Measurements from ENCODE around the gene ADD3.
A peak's percentile ranks its signal among the peaks of the same experiment; 100 is the strongest.
"Not testable (repeated sequence)": the region's sequence is repeated elsewhere in the genome, so short reads cannot be mapped to it uniquely, and the experiment has no call there.

Gene ADD3

DNA sequence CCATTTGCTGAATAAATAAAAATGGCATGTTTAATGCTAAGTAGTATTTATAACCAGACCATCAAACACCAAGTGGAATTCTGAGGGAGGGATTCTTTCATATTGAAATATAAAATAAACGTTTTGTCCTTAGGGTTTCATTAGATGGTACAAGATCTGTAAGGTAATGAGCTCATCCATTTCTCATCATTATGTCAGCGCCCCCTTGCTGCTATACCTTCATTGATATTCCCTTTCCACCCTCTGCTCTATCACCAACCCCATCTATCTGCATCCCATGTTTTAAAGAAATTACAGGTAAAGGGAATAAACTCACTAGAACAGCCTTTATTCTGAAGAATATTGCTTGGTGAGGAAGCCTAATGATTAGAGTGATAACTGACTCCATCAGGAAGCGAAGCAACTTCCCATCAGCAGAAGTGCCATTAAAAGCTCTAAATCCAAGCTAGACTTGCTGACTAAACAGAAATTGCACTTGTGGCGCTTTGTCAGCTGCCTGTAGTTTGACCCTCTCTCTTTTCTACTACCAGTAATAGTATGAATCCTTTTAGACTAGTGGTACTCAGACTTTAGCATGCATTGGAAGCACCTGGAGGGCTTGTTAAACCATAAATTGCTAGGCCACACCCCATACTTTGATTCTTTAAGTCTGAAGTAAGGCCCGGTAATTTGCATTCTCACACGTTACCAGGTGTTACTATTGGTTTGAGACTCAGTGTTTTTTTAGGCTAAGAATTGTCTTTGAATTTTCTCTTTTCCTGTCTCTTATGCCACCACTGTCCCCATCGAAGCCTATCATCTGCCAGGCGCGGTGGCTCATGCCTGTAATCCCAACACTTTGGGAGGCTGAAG lies 27.5 kb downstream of the ADD3 start:
- DNase-seq = no peak

DNA sequence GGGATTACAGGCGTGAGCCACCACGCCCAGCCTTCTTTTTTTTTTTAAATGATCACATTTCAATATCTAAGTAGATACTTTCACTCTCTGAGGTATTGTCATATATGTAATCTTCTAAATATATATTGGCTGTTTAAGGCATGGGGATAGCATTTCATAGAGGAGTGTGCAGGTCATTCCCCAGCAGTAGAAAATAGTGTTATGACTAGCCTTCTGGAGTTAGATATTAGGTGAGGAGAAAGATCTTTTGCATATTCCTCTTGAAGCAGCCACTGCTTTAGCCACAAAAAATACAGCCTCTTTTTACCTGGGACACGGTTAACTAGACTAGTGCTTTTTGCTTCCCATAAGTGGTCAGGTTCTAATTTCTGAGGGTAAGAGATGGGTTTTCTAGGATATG lies 28.9 kb downstream of the ADD3 start:
- no peak for DNase-seq

DNA sequence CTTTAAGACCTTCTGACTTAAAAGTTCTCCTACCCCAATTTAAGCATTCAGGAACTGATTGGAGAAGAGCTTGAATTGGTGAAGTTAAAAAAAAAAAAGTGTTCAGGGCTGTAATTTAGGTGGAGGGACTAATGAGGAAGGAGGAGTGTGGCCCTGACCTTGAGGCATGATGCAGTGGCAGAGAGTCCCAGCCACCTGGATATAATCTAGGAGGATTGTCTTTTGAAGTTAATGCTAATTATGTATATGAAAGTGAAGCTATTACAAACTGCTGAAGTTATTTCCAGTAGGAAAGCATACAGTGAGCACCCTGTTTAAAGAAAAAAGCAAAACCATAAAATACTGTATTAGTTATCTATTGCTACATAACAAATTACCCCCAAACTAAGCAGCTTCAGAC lies 31.5 kb downstream of the ADD3 start:
- DNase-seq = no peak

DNA sequence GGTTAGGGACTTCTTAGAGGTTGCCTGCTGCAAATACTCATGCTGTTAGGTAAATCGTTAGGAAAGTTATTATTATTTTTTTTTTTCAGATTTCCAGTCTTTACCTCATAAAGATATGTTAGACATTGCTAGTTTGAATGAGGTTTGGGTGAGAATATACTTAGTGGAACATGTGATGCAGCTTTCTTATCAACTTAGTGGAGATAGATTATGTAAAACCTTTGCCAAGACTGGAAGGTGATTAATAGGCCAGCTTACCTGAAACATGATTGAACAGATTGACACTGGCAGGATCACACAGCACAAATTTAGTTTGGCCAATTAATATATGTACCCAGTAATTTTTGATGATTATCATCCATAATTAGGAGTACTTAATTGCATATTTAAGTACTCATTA lies 32.3 kb downstream of the ADD3 start:
- no peak for DNase-seq

DNA sequence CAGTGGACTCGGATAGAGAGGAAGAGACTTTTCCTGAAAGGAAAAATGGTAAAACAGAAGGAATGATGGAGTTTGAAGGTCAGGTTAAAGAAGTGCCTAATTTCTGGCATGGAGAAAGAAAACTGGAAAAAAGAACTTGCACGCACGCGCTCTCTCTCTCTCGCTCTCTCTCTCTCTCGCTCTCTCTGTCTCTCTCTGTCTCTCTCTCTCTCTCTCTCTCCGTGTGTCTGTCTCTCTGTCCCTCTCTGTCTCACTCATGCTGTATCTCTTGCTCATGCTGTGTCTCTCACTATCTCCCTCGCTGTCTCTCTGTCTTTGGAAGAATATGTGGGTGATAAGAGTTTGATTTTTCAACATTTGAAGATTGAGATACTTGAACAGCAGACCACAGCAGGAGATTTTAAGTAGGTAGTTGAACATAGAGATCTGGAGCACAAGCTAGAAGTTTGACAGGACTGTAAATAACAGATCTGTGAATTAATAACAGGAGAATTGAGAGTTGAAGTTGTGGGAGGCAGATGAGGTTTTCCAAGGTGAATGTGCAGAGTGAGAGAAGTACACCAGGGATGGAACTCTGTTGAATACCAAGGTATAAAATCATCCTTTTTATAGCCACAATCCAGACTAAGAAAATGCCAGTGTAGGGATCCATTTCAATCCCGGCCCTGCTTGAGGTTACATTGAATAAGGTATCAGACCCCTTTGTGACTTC lies 33.1 kb downstream of the ADD3 start:
- no peak for DNase-seq

DNA sequence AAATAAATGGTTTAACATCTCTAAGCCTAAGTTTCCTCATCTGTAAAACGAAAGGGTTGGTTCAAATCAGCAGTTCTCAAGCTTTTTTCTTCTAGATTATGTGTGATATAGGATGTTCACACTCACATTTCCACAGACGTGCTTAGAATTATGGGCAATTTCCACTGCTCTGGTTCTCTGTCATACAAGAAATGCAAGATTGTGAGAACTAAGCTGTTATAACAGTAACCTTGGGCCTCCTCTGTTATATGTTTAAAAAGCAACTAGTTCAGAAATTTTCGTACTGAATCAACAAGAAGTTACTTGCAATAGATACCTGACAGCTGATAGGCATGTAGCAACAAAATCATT lies 33.7 kb downstream of the ADD3 start:
- DNase-seq = no peak

DNA sequence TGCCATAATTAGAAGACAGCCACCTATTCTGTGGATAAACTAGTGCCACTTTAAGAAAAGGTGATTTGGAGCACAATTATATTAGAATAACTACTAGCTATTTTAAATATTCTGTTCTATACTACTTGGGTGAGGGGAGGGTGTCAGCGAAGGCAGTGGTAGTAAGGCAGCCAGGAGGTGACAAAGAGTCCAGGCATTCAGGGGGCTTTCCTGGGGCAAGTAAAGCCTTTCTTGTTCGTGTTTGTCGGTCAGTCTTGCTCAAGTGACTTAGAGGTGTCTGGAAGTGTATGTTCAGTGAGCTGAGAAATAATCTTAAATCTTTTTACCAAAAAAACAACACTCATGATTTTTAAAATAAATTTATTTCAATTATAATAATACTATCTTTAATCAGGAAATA lies 34.4 kb downstream of the ADD3 start:
- DNase-seq = no peak

DNA sequence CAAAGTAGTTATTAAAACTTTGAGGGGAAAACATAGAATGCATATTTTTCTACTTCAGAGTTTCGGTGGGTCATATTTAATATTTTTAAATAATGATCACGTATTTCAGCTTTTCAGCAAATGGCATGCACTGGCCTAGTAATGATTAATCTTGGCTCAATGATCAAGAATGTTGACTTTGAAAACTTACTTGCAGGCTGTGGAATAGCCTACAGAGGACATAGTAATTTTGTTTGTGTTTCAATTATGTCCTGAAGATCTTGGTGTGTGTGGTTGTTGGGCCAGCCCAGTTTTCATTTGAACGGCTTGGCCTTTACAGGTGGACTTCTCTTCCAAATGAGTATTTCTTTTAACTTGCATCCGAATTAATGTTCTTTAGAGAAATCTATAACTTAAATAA lies 35.1 kb downstream of the ADD3 start:
- DNase-seq = no peak

DNA sequence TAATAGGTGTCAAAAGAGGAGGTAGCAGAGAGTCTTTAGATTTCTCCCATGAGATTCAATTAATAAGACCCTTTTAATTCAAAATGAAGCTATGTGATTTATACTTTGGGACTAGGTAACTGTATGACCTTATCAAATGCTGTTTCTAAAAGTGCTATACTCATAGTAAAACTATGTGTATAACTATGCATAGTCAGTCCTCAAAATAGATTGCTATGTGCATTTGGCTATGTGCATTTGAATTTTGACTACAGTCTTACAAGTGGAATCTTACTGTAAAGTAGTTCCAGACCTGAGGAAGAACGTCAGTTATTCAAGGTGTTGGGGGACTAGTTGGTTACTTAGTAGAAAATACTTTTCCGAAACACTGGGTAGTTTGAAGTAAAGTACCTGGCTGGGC lies 36.9 kb downstream of the ADD3 start:
- no peak for DNase-seq

DNA sequence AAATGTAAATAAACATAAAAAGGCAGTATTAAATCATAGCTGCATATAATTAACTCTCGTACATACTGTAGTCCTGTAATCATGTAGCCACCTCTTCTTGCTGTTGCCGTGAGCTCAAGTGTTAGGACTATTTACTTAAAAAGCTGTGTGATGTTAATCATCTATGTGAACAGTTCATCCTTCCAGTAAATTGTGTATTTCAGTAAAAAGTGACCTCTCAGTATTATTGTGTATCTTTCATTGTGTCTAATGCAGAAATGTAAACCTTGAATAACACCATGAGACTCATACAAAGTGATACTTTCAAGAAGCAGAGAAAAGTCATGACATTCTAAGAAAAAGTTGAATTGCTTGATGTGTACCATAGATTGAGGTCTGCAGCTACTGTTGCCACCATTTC lies 38.0 kb downstream of the ADD3 start:
- DNase-seq = no peak

DNA sequence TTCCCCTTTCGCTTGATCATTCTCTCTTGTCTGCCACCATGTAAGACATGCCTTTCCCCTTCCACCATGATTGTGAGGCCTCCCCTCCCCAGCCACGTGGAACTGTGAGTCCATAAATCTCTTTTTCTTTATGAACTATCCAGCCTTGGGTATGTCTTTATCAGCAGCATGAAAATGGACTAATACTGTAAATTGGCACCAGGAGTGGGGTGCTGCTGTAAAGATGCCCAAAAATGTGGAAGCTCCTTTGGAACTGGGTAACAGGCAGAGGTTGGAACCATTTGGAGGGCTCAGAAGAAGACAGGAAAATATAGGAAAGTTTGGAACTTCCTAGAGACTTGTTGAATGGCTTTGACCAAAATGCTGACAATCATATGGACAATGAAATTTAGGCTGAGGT lies 40.4 kb downstream of the ADD3 start:
- not testable (repeated sequence) for DNase-seq

DNA sequence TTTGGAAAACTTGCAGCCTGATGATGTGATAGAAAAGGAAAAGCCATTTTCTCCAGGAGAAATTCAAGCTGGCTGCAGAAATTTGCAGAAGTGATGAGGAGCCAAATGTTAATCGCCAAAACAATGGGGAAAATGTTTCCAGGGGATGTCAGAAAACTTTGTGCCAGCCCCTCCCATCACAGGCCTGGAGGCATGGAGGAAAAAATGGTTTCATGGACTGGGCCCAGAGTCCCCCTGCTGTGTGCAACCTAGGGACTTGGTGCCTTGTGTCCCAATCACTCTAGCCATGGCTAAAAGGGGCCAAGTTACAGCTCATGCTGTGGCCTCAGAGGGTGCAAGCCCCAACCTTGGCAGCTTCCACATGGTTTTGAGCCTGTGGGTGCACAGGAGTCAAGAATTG lies 41.0 kb downstream of the ADD3 start:
- DNase-seq = no peak

DNA sequence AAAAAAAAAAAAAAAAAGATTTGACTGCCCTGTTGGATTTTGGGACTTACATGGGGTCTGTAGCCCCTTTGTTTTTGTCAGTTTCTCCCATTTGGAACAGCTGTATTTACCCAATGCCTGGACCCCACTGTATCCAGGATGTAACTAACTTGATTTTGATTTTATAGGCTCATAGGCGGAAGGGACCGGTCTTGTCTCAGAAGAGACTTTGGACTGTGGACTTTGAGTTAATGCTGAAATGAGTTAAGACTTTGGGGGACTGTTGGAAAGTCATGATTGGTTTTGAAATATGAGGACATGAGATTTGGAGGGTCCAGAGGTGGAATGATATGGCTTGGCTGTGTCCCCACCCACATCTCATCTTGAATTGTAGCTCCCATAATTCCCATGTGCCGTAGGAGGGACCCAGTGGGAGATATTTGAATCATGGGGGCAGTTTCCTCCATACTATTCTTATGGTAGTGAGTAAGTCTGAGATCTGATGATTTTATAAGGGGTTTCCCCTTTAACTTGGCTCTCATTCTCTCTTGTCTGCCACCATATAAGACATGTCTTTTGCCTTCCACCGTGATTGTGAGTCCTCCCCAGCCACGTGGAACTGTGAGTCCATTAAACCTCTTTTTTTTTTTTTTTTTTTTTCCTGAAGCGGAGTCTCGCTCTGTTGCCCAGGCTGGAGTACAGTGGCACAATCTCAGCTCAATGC lies 42.3 kb downstream of the ADD3 start:
- DNase-seq = not testable (repeated sequence)

DNA sequence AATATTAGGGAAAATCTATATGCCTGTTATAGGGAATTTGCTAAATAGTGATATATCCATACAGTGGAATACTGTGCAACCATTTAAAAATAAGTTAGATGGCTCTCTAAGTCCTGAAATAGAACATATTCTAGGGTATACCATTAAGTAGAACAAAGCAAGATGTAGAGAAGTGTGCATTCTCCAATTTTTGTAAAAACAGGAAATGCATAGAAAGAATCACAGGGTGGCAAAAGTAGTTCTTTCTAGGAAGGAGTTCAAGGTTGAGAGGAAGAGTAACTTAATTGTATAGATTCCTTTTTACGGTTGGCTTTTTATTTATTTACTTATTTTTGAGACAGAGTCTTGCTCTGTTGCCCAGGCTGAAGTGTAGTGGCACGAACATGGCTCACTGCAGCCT lies 43.7 kb downstream of the ADD3 start:
- DNase-seq = no peak

DNA sequence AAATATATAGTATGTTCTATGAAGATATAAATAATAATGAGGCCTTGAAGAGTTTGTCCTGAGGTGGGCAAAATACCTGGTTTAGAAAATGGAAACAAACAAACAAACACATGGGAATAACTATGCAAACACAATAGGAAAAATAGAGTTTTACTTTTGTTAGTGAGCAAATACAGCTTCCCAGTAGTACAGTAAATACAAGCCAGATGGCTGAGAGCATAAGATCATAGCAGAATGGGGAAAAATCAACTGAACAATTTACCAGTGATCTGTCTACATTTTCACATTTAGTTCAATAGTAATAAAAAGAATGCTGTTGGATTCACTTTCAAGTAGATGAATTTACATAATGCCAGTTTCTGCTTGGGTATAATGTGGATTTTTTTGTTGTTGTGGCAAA lies 45.1 kb downstream of the ADD3 start:
- DNase-seq = no peak

DNA sequence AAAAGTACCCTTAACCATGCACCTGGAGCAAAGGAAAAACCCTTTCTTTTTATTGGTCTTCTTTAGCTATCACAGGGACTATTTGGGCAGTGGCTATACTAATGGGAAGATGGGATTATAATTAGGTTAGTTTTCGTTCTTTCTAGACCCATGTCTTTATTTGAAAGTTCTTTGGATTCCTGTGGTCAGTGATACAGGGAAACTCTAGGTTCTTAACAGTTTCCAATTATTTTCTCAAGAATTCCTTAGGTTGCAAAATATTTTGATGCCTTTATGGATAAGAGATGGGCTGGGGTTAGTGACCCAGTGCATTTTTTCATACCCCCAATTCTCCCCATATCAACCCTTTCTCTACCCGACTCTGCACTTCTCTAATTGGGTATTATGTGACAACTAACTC lies 49.0 kb downstream of the ADD3 start:
- no peak for DNase-seq

DNA sequence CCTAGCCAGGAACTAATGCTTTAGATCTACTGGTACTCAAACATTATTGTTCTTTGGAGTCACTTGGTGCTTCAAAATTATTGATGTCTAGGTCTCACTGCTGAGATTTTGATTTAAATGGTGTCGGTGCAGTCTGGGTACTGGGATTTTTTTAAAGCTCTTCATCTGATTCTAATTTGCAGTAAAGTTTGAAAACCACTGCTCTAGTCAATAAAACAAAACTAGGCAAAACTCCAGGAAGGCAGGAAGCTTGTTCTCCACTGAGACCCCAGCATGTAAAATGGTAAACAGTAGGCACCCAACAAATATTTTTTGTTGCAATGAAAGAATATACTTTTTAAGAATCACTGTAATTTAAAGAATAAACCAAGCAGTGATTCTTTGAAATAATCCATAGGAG lies 49.7 kb downstream of the ADD3 start:
- no peak for DNase-seq

DNA sequence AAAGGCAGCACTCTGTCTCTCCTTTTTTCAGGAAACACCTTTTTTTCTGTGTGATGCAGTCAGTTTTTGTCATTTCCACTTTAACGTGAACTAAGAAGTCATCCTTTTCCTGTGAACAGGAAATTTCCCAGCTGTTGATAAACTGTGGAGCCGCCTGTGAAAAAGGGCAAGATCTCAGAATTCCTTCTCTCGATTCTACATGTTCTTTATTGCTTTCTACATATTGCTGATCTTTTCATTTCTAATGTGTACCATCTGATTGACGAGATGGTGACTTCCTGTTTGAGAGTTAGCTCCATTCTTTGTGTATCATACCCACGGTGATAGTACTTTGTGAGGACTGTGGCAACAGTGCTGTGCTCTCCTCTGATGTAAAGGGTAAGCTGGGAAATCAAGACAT lies 50.4 kb downstream of the ADD3 start:
- DNase-seq = no peak

DNA sequence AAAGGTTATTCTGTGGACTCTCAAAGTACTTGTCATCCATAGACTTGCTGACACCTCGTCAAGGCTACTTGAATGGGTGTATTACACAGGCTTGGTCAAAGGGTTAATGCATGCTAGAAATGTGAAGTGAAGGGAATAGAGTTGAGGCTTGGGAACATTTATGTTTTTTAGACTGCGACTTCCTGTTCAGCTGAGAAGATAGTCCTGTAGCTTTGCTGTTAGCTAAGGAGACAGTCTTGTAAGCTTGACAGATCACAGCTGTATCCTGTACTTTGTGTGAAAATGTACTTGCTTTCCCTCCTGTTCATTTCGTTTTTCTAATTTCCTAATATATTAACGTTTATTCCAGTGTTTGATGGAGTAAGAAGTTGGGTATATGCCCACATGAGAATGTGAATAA lies 52.1 kb downstream of the ADD3 start:
- DNase-seq = no peak

DNA sequence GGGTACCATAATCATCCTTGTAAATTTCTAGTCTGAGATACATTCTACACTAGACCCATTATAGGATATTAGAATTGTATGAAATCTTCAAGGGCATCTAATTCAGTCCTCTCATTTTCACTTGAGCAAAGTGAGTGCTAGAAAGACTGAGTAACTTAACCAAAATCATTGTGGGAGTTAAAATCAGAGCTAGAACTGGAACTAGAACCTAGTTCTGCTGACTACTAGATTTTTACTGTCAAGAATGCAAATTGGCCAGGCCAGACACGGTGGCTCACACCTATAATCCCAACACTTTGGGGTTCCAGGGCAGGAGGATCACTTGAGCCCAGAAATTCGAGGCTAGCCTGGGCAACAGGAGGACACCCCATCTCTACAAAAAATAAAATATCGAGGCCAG lies 53.9 kb downstream of the ADD3 start:
- DNase-seq = no peak

DNA sequence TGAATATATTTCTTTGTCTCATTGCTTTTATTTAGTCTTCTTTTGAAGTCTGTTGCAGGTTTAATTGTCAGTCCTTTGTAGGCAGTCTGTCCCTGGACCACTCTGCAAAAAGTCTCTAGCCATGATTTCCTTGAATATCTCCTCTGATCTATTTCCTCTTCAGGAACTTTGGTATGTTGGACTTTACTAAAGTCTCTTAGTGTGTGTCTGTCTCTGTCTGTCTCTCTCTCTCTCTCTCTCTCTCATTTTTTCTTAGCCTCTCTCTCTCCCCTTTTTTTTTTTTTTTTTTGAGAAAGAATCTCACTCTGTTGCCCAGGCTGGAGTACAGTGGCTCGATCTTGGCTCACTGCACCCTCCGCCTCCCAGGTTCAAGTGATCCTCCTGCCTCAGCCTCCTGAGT lies 57.5 kb downstream of the ADD3 start:
- DNase-seq = no peak

DNA sequence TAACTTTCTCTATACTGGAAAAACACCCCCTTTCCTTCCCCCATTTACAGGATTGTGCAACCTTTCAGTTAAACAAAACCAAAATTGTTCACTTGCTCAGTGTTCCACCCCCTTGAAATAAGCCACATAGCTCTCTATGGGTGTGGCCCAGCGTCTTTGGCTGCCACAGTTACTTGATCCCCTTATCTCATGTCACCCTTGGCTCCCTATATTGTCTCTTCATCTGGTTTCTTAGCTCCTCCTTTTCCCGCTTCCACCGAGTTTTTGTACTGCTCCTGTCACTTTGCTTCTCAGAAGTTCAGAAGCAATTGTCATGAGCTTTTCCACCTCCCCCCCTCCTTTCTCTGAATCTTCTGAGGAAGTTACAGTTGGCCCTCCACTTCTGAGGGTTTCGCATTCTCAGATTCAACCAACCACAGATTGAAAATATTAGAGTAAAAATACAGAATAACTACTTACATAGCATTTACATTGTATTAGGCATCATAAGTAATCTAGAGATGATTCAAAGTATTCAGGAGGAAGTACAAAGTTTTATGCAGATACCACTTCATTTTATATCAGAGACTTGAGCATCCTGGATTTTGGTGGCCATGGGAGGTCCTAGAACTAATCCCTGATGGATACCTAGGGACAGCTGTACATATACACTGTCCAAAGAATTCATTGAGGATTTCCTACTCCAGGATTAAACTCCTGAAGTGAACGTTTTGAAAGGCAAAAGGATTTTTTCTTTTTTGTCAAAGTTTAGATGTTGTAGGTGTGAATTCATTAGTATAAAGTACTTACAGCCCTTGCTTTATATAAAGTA lies 60.4 kb downstream of the ADD3 start:
- DNase-seq = peak; percentile 24

DNA sequence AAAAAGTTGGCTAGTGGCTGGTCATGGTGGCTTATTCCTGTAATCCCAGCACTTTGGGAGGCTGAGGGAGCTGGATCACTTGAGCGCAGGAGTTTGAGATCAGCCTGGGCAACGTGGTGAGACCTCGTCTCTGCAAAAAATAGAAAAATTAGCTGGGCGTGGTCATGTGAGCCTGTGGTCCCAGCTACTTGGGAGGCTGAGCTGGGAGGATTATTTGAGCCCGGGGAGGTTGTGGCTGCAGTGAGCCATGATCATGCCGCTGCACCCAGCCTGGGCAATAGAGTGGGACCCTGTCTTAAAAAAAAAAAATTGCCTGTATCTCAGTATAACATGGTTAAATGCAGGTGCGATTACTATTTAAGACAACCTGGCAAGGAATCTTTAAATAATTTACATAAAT lies 61.0 kb downstream of the ADD3 start:
- DNase-seq = no peak

All from activated T-cell treated with anti-CD3 and anti-CD28 coated beads for 4 hours (primary cell).